Spinal cord (tissue), 10 donors: ENCODE measurements around the gene LMF2. TPM values are rescaled to one million over a fixed set of nuclear protein-coding genes. Genes with fewer than 3 reads are reported as not detected.

ENCODE experiments used
- DNase-seq, 6 donors: peaks; one replicate each; pipeline versions ENCODE4 v3.0.0 to v3.0.0-alpha.2; 2013 to 2015; ENCODE audit warnings: low spot score in 6 of 6, low read depth in 4 of 6
- H3K27ac ChIP-seq: one replicate; pipeline ENCODE4 v1.5.1; 2013; ENCODE audit warnings: low read depth, low read length, control low read depth
- H3K27me3 ChIP-seq: one replicate; pipeline ENCODE4 v1.6.1; 2013; ENCODE audit warnings: low read length; ENCODE audit not compliant: control insufficient read depth, insufficient read depth
- H3K36me3 ChIP-seq: one replicate; pipeline ENCODE4 v1.6.1; 2013; ENCODE audit warnings: low read length; ENCODE audit not compliant: control insufficient read depth, insufficient read depth
- H3K4me1 ChIP-seq: one replicate; pipeline ENCODE4 v1.6.1; 2013; ENCODE audit warnings: low read length; ENCODE audit not compliant: control insufficient read depth, insufficient read depth
- H3K4me3 ChIP-seq: one replicate; pipeline ENCODE4 v1.5.1; 2013; ENCODE audit warnings: low read depth, low read length, control low read depth
- H3K9me3 ChIP-seq: one replicate; pipeline ENCODE4 v1.6.1; 2013; ENCODE audit warnings: low read length; ENCODE audit not compliant: control insufficient read depth, insufficient read depth
- WGBS: methylation state at CpG from one replicate; pipeline ENCODE4 v1.1.5; 2013; ENCODE audit warnings: missing lambda C conversion rate; ENCODE audit not compliant: insufficient coverage; 5-methylcytosine and 5-hydroxymethylcytosine counted together
- long read RNA-seq, 4 donors: transcript quantifications; one replicate each; lab custom pipeline, GENCODE V29; 2026
- polyA plus RNA-seq, 2 donors: library from polyadenylated mRNA; unstranded; fragments of 120-200 nt; gene quantifications; one replicate each; pipeline ENCODE4 v1.2.1, GENCODE V29; 2013; ENCODE audit not compliant: insufficient read length in 2 of 2
- total RNA-seq, 2 donors: library from RNA; depleted of rRNA in 1 of 2; stranded (reverse); fragments of 120-200 nt in 1 of 2; fragments of >200 nt in 1 of 2; gene quantifications; one replicate each; pipeline versions ENCODE4 v1.2.3 to v1.2.4, GENCODE V29; 2013 to 2014
- donor health status: healthy.

Gene LMF2
- total RNA-seq (10 to 100 TPM; 16.0 to 42.8 TPM), polyA plus RNA-seq (10 to 100 TPM; 58.0 to 69.6 TPM)
- long read RNA-seq, donor 1, transcript LMF2-202 (14 exons, 2,582 nt), result major isoform, 7 of 7 reads
- long read RNA-seq, donor 1, partial matches to known transcripts, result 0 of 7 reads
- long read RNA-seq, donor 1, other reads (novel, unspliced or antisense), result 0 of 7 reads
- long read RNA-seq, donor 2, result 0 reads
- long read RNA-seq, donor 3, partial matches to known transcripts, result 0 of 4 reads
- long read RNA-seq, donor 3, other reads (novel, unspliced or antisense), result 0 of 4 reads
- long read RNA-seq, donor 4, partial matches to known transcripts, result 15 of 20 reads
- long read RNA-seq, donor 4, other reads (novel, unspliced or antisense), result 0 of 20 reads

GRCh38 chr22:50507421-50507990 lies at the start of gene LMF2:
Gene LMF2 (minus strand): TSS chr22:50507702. CDS start chr22:50507675, 27 bp downstream.
- Histone ChIP-seq H3K4me1 (peaks cover 22% of the 10 kb centered on the region), H3K4me3 (peak within 1 kb of the TSS; percentile 92), H3K27me3 (no peaks in the 10 kb centered on the region), H3K36me3 (peaks cover 58% of the 10 kb centered on the region), H3K9me3 (no peaks in the 10 kb centered on the region), H3K27ac (peak within 1 kb of the TSS; percentile 87)
- 0% methylated on average over 36 of the region's 62 CpGs for WGBS
- DNase-seq, result no peak

GRCh38 chr22:50556703-50557102 lies 49.2 kb upstream of the LMF2 start:
- no peak overlapping the region for H3K27ac ChIP-seq
- no peaks in the 10 kb centered on the region for H3K4me1 ChIP-seq
- H3K36me3 ChIP-seq, result no peaks in the 10 kb centered on the region
- WGBS, result no CpG with 5 or more reads among the region's 5 CpGs
- H3K27me3 ChIP-seq, result peaks cover 3% of the 10 kb centered on the region
- no peak overlapping the region for H3K4me3 ChIP-seq
- DNase-seq, result peak in 1 of 6 donors; percentile 5
- H3K9me3 ChIP-seq, result no peaks in the 10 kb centered on the region

GRCh38 chr22:50553310-50553709 lies 45.8 kb upstream of the LMF2 start:
- no peak for DNase-seq
- Histone ChIP-seq H3K9me3 (no peaks in the 10 kb centered on the region), H3K36me3 (no peaks in the 10 kb centered on the region), H3K4me3 (no peak overlapping the region), H3K27me3 (peaks cover 17% of the 10 kb centered on the region), H3K4me1 (no peaks in the 10 kb centered on the region), H3K27ac (no peak overlapping the region)
- 97% methylated on average over 5 of the region's 8 CpGs for WGBS

GRCh38 chr22:50551160-50551752 lies 43.8 kb upstream of the LMF2 start:
- H3K36me3 ChIP-seq, result no peaks in the 10 kb centered on the region
- H3K27ac ChIP-seq, result no peak overlapping the region
- WGBS, result 96% methylated on average over 8 of the region's 11 CpGs
- H3K4me1 ChIP-seq, result no peaks in the 10 kb centered on the region
- DNase-seq, result no peak
- no peaks in the 10 kb centered on the region for H3K9me3 ChIP-seq
- H3K4me3 ChIP-seq, result no peak overlapping the region
- H3K27me3 ChIP-seq, result peaks cover 32% of the 10 kb centered on the region

GRCh38 chr22:50550395-50550794 lies 42.9 kb upstream of the LMF2 start:
- H3K4me3 ChIP-seq, result no peak overlapping the region
- no peak overlapping the region for H3K27ac ChIP-seq
- 84% methylated on average over 8 of the region's 8 CpGs for WGBS
- peaks cover 41% of the 10 kb centered on the region for H3K27me3 ChIP-seq
- no peaks in the 10 kb centered on the region for H3K4me1 ChIP-seq
- no peak for DNase-seq
- no peaks in the 10 kb centered on the region for H3K9me3 ChIP-seq
- no peaks in the 10 kb centered on the region for H3K36me3 ChIP-seq

- Histone ChIP-seq H3K36me3 (no peaks in the 10 kb centered on the region), H3K4me1 (peaks cover 5% of the 10 kb centered on the region), H3K9me3 (no peaks in the 10 kb centered on the region), H3K27me3 (peaks cover 53% of the 10 kb centered on the region), H3K27ac (no peak overlapping the region), H3K4me3 (no peak overlapping the region)
- WGBS, result 61% methylated on average over 66 of the region's 68 CpGs
- DNase-seq, result no peak
These were observed 41.7 kb upstream of the LMF2 start for GRCh38 chr22:50548921-50549790.

GRCh38 chr22:50548040-50548920 lies 40.8 kb upstream of the LMF2 start:
- peaks cover 58% of the 10 kb centered on the region for H3K27me3 ChIP-seq
- H3K4me3 ChIP-seq, result no peak overlapping the region
- H3K36me3 ChIP-seq, result no peaks in the 10 kb centered on the region
- no peaks in the 10 kb centered on the region for H3K9me3 ChIP-seq
- peaks cover 11% of the 10 kb centered on the region for H3K4me1 ChIP-seq
- no peak overlapping the region for H3K27ac ChIP-seq
- DNase-seq, result peak in 1 of 6 donors; percentile 4
- 4% methylated on average over 52 of the region's 56 CpGs for WGBS

GRCh38 chr22:50547263-50547985 lies 39.9 kb upstream of the LMF2 start:
- H3K4me1 ChIP-seq, result peaks cover 11% of the 10 kb centered on the region
- no peak overlapping the region for H3K27ac ChIP-seq
- 14% methylated on average over 35 of the region's 35 CpGs for WGBS
- no peak for DNase-seq
- no peaks in the 10 kb centered on the region for H3K9me3 ChIP-seq
- H3K4me3 ChIP-seq, result no peak overlapping the region
- no peaks in the 10 kb centered on the region for H3K36me3 ChIP-seq
- peaks cover 62% of the 10 kb centered on the region for H3K27me3 ChIP-seq
